HEK293 (cell line): Measurements from ENCODE around the gene C11orf98.

Experiments
- CTCF ChIA-PET: fragments of 350-600 bp; formaldehyde crosslinking; extraction: SDS; loops from one replicate; lab custom pipeline; 2021; ENCODE audit warnings: antibody characterized with exemption; lab: Yijun Ruan, JAX
- POLR2A ChIA-PET: fragments of 300-600 bp; formaldehyde crosslinking; extraction: SDS; loops from one replicate; lab custom pipeline; 2020; ENCODE audit warnings: antibody characterized with exemption, inconsistent platforms; lab: Yijun Ruan, JAX
- H3K27ac ChIP-seq: fragments of 200-500 bp; sonication (Bioruptor generic); 2 replicates; pipeline ENCODE4 v1.5.1; 2014; ENCODE audit warnings: low read depth, low read length, control low read depth, inconsistent platforms; ENCODE audit errors: extremely low read depth
- H3K36me3 ChIP-seq, 2 experiments: fragments of 200-500 bp in 1 of 2; sonication (Bioruptor generic) in 1 of 2; 1 replicate in 1 of 2; 2 replicates in 1 of 2; pipeline ENCODE4 v1.5.1; 2014 to 2017; ENCODE audit warnings: inconsistent platforms in 2 of 2, low read length in 2 of 2; ENCODE audit not compliant: control insufficient read depth in 2 of 2, insufficient read depth in 1 of 2
- H3K4me1 ChIP-seq: fragments of 200-500 bp; sonication (Bioruptor generic); 2 replicates; pipeline ENCODE4 v1.5.1; 2014; ENCODE audit warnings: mild to moderate bottlenecking, low read length, inconsistent platforms; ENCODE audit not compliant: control insufficient read depth, insufficient read depth
- H3K4me3 ChIP-seq: 2 replicates; pipeline ENCODE4 v1.5.1; 2011; ENCODE audit warnings: low read depth, mild to moderate bottlenecking, control low read depth, low read length, moderate library complexity
- H3K9me3 ChIP-seq: fragments of 200-500 bp; sonication (Bioruptor generic); 2 replicates; pipeline ENCODE4 v1.5.1; 2014; ENCODE audit warnings: low read depth, low read length, inconsistent platforms; ENCODE audit not compliant: control insufficient read depth, insufficient read depth
- YY1 ChIP-seq: fragments of 450-650 bp; formaldehyde crosslinking; IDR thresholded peaks from 2 replicates; pipeline ENCODE4 v1.5.1; 2018; ENCODE audit warnings: missing biosample characterization, missing genetic modification characterization
- ZBTB21 ChIP-seq: fragments of 450-650 bp; formaldehyde crosslinking; IDR thresholded peaks from 2 replicates; pipeline ENCODE4 v1.5.1; 2017; ENCODE audit warnings: missing biosample characterization, missing genetic modification characterization
- ZNF214 ChIP-seq: fragments of 450-650 bp; formaldehyde crosslinking; IDR thresholded peaks from 2 replicates; pipeline ENCODE4 v1.5.1; 2017; ENCODE audit warnings: missing biosample characterization, mild to moderate bottlenecking, missing genetic modification characterization, borderline replicate concordance
- ZNF26 ChIP-seq: fragments of 450-650 bp; formaldehyde crosslinking; IDR thresholded peaks from 2 replicates; pipeline ENCODE4 v1.5.1; 2016; ENCODE audit warnings: missing biosample characterization, missing genetic modification characterization
- ZNF266 ChIP-seq: fragments of 450-650 bp; formaldehyde crosslinking; IDR thresholded peaks from 2 replicates; pipeline ENCODE4 v1.5.1; 2016; ENCODE audit warnings: missing biosample characterization, missing genetic modification characterization, low read depth
- ZNF280D ChIP-seq: fragments of 450-650 bp; formaldehyde crosslinking; IDR thresholded peaks from 2 replicates; pipeline ENCODE4 v1.5.1; 2016; ENCODE audit warnings: missing biosample characterization, missing genetic modification characterization
- ZNF513 ChIP-seq: fragments of 450-650 bp; IDR thresholded peaks from 2 replicates; pipeline ENCODE4 v1.5.1; 2018; ENCODE audit warnings: missing biosample characterization, missing genetic modification characterization
- ZNF558 ChIP-seq: fragments of 450-650 bp; formaldehyde crosslinking; IDR thresholded peaks from 2 replicates; pipeline ENCODE4 v1.5.1; 2016; ENCODE audit warnings: missing biosample characterization, missing genetic modification characterization
- ZNF610 ChIP-seq: fragments of 450-650 bp; formaldehyde crosslinking; IDR thresholded peaks from 2 replicates; pipeline ENCODE4 v1.5.1; 2016; ENCODE audit warnings: missing biosample characterization, missing genetic modification characterization, borderline replicate concordance
- ZNF654 ChIP-seq: fragments of 450-650 bp; formaldehyde crosslinking; IDR thresholded peaks from 2 replicates; pipeline ENCODE4 v1.5.1; 2016; ENCODE audit warnings: low read depth, missing biosample characterization, missing genetic modification characterization
- ZNF658 ChIP-seq: fragments of 450-650 bp; formaldehyde crosslinking; IDR thresholded peaks from 2 replicates; pipeline ENCODE4; 2016; ENCODE audit warnings: missing biosample characterization, missing genetic modification characterization
- ZNF768 ChIP-seq: fragments of 450-650 bp; formaldehyde crosslinking; IDR thresholded peaks from 2 replicates; pipeline ENCODE4 v1.5.1; 2018; ENCODE audit warnings: missing biosample characterization, mild to moderate bottlenecking, missing genetic modification characterization
- ZNF792 ChIP-seq: fragments of 450-650 bp; formaldehyde crosslinking; IDR thresholded peaks from 2 replicates; pipeline ENCODE4 v1.5.1; 2016; ENCODE audit warnings: missing biosample characterization, missing genetic modification characterization

Gene C11orf98

GRCh38 chr11:62669420-62670161, 4.6 kb upstream of the C11orf98 start:
- Histone ChIP-seq H3K36me3 (peaks cover 3 to 45% of the 10 kb centered on the region in 2 experiments; a peak in 2 of 3 replicates), H3K9me3 (no peaks in the 10 kb centered on the region), H3K4me3 (no peak overlapping the region), H3K4me1 (no peaks in the 10 kb centered on the region), H3K27ac (no peak overlapping the region)
- TF ChIP-seq ZNF513 (tag by site-specific recombination) (peak; percentile 60), ZNF792 (tag by site-specific recombination) (no peak)
- POLR2A ChIA-PET = interaction anchor here (0.5 to 4.6 kb wide), 6 partner anchors 23 to 1067 kb away, joined by 3 to 59 read pairs (median 4); partner anchors contain the start of genes GANAB and STX5
- CTCF ChIA-PET = interaction anchor here (0.8 to 1.1 kb wide), 2 partner anchors 11 to 25 kb away, joined by 4 read pairs; no protein-coding TSS in a partner anchor

- no peaks in the 10 kb centered on the region for H3K9me3 ChIP-seq
- ChIA-PET POLR2A (interaction anchor here (0.5 to 2.0 kb wide), 13 partner anchors 8 to 112 kb away, joined by 3 to 8 read pairs (median 5); partner anchors contain the start of genes B3GAT3, EEF1G, GANAB and INTS5), CTCF (interaction anchor here (1.2 kb wide), 1 partner anchor 14 kb away, joined by 5 read pairs; no protein-coding TSS in a partner anchor)
- TF ChIP-seq ZNF280D (tag by site-specific recombination) (no peak), ZNF214 (tag by site-specific recombination) (no peak), ZNF26 (no peak), ZNF654 (tag by site-specific recombination) (no peak), ZNF558 (tag by site-specific recombination) (no peak), ZNF658 (tag by site-specific recombination) (no peak), ZNF266 (no peak), ZNF610 (tag by site-specific recombination) (no peak), YY1 (tag by site-specific recombination) (no peak), ZNF768 (tag by site-specific recombination) (no peak), ZBTB21 (tag by site-specific recombination) (no peak)
- peaks cover 0 to 38% of the 10 kb centered on the region in 2 experiments; a peak in 2 of 3 replicates for H3K36me3 ChIP-seq
- no peak overlapping the region for H3K27ac ChIP-seq
- H3K4me1 ChIP-seq = no peaks in the 10 kb centered on the region
- H3K4me3 ChIP-seq = no peak overlapping the region
Measured at GRCh38 chr11:62667460-62667859, 2.5 kb upstream of the C11orf98 start.
